Cortex of kidney (tissue), 1 donor: ENCODE results near the gene CDH12.
"Not testable (repeated sequence)": the region's sequence is repeated elsewhere in the genome, so short reads cannot be mapped to it uniquely, and the experiment has no call there.

Experiments used
- DNase-seq: peaks from one replicate; lab custom pipeline; 2025; lab: John Stamatoyannopoulos, UW

CDH12 gene

DNA sequence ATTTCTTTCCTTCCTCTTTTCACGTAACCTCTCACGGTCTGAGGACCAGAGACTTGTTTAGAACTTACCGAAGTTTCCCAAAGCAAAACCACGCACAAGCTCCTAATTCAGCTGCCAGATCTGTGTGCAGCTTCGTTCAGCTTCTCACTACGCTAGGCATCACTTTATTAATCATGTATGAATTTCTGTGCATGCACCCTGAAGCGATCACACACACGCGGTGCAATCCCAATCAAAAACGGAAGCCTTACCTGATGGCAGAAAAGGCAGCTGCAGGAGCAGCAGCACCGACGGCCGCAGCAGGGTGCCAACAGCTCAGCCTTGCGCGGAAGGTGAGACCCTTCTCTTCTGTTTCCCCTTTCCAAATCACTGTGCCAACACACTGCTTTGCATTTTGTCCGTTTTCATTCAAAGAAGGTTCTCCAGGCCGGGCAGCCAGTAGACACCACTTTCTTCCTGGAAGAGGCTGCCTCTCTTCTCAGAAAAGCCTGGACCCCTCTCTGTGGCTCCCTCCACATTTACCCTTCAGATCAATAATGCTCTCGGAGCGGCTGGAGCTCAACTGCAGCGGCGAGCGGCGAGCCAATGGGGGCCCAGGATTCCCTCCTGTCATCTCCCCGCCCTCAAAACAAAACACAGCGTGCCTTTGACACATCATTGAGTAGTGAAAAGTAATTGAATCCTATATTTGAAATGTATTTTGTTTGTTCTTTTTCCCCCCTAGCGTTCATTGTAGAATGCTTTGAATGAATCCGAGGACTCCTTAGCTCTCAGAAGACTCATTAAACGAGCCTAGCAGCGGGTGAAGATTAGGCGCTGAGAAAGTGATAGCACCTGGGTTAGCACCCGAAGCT lies at the start of gene CDH12:
TSS of gene CDH12 (minus strand) at position 538 of the 854 bp plus-strand sequence.
- DNase-seq, result no peak

DNA sequence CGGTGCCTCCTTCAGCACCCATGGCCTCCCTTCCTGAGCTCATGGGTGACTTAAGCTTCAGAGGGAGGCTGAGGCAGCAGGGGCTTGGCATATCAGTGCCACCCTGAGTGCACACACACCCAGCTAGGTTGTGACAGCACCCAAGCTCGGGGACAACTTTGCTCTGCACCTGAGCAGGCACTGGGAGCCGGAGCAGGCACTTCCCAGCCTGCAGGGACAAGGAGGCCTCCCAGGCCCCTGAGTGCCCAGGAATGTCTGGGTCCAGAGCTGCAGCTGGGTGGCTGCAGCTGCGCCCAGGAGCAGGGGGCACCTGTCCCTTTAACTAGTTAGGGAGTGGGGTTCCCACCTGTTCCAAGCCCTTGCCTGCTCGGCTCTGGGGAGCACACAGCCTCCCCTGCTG lies 48.7 kb upstream of the CDH12 start:
- DNase-seq, result no peak

DNA sequence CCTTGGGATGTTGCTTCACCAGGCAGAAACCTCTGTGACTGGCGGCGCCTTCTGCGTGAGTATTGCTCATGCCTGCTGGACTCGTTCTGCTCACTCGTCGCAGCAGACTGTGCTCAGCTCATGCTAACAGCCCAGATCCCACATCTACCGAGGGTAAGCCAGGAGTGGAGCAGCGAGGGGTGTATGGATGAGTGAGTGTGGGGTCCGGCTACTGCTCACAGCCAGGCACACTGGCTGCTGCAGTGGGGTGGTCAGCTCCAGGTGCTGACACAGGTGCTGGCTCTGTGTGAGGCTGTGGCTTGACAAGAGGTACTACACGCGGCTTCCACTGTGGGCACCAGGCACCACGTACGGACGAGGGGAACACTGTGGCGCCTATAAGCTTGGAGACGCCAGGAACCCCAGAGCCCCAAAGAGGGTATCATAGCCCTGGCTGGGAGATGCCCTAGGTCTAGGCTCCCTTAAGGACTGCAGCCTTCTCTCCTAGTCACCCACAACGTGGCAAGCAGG lies 47.7 kb upstream of the CDH12 start:
- DNase-seq, result no peak

DNA sequence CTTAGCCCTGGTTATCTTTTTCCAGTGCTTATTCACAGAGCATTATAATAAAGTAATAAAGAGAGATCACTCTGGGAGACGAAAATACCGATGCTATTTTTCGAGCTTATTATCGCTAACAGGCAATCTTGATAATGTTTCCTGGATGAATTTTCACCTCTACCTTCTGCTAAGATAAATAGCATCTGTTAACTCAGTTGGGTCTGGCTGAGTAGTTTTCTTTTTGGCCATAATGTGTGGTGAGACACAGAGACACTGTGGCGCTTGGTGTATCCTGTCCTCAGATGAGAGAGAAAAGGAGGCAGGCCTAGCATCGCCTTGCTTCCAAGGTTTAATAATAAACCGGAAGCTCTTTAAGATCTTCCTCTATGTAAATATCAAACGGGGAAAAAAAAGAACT lies 46.2 kb upstream of the CDH12 start:
- DNase-seq, result no peak

DNA sequence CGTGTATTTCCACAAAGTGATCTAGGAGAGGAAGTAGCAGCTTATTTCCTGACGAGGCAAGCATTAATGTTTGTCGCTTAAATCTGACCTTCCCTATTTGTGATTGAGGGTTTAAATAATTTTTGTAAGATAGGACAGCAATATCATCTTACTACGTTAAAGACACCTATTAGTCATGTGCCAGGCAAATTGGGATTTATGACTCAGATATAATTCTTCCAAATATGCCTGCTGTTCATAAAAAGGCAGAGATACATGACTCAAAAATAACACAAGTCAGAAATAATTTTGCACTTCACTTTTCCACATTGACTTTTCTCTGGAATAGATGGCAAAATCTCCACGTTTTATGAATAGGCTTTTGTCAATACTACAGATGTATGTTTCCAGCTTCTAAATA lies 43.0 kb upstream of the CDH12 start:
- DNase-seq, result no peak

DNA sequence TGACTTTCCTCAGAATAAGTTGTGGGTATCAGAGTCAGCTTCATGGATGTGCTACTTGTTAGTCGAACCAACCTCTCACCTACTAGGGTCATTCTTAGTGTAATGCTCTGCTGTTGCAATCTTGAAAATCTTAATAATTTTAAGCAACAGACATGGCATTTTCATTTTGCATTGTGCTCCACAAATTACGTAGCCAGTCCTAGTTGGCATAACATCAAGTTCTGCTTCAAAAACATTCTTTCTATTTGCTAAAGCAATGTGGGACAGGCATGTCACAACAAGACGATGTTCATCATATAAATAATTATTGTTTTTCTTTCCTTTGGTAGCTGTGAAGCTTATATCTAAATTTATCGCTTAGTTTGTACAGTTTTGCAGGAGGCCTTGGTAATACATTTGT lies 39.3 kb upstream of the CDH12 start:
- DNase-seq, result no peak

DNA sequence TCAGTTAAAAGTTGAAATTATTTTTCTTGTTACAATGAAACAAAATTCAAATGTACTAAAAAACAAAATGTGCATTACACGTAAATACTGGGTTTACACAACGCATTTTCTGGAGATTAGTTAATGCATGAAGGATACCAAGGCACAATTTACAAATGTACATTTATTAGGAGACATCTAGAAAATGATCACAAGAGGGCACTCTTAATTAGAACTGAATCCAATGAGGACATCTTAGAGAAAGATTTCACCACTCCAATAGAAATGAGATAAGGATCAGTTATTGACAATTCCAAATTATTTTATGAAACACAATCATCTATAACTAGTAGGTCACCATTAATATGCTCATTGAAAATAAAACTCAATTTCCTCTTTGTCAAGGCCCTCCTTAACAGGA lies 36.6 kb upstream of the CDH12 start:
- no peak for DNase-seq

DNA sequence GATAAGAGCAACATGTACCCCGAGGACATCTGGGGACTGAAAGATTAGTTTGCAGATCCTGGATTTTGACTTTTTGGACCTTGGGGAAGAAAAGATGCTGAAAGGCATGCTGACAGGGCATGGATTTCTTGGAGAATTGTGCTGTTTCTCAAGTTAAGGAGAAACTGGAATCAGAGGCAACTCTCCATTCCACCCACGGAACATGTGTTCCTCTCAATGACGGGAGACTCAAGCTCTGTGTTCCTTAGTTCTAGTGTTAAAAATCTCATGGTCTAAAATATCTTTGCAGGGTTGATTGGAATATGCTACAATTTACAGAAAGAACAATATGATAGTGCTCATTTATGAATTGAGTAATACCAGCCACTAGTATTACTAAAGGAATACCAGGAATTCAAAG lies 34.4 kb upstream of the CDH12 start:
- DNase-seq, result no peak

DNA sequence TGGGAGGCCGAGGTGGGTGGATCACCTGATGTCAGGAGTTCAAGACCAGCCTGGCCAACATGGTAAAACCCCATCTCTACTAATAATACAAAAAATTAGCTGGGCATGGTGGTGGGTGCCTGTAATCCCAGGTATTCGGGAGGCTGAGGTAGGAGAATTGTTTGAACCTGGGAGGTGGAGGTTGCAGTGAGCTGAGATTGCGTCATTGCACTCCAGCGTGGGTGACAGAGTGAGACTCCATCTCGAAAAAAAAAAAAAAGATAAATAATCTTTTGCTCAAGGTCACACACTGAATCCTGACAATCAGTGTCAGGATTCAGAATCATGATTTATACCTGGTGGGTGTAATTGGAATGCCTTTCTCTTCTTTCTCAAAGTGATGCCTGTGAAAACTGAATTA lies 5.8 kb upstream of the CDH12 start:
- not testable (repeated sequence) for DNase-seq

DNA sequence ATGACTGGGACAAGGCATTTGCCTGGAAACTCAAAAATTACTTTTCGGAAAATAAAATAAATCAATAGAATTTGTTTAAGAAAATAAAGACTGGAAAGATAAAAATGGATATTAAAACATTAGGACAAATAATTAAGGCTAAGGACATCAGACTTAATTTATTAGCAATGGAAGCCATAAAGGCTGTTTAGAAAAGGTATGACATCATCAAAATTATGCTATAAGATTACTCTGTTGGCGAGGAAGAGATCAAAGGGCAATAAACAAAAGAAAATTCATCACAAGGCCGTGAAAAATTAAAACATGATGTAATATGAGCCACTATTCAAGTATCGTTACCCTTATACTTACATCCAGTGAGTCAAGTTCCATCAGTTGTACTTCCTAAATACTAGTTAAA lies 2.7 kb upstream of the CDH12 start:
- no peak for DNase-seq

DNA sequence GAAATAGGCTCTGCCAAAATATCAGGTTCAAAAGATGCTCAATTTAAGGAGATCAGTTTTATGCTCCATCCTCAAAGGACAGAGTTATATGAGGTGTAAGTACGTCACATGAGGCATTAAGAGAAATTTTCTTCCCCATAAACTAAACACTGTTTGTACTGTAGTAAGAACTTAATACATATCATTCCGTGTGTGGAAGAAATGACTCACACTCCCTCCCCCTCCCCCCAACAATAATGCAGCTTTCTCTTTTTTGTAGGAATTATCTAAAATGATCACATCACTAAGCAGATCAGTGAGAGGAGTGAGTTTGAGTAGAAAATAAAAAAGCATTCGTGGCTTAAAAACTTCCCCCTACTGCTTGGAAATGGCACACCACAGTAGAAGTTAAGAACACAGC lies 2.2 kb downstream of the CDH12 start:
- no peak for DNase-seq

DNA sequence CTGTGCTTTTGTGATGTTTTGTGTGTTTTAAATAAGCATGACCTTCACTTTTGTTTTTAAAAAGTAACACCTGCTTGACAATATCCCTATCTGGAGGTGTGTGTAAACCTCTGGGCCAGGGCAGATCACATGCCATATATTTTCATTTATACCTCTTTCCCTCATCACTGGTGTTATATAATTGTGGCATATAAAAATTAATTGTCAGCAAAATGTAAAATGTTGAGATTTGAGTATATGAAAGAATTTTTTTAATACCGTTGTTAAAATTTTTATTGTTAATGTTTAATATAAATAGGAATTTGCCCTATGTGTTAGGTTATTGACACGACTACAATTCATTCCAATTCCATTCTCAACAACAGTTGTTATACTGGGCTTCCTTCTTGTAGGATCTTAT lies 6.5 kb downstream of the CDH12 start:
- DNase-seq, result no peak

DNA sequence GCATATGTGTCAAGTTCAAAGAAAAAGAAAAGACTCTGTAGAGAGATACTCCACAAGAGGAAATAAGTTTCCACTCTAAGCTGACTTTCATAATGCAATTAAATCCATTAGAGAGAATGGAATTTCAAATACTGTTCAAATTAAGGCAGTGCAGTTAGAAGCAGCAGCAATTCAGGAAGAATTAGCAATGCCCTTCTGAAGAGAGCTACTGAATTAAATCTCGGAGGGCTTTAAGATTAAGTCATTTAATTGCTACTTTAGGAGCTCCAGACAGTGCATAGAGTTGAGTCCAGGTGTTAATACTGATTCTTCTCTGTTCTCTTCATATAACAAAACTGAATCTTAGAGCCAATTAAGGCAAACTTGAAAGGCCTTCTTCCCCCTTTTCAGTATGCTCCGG lies 8.5 kb downstream of the CDH12 start:
- DNase-seq, result no peak

DNA sequence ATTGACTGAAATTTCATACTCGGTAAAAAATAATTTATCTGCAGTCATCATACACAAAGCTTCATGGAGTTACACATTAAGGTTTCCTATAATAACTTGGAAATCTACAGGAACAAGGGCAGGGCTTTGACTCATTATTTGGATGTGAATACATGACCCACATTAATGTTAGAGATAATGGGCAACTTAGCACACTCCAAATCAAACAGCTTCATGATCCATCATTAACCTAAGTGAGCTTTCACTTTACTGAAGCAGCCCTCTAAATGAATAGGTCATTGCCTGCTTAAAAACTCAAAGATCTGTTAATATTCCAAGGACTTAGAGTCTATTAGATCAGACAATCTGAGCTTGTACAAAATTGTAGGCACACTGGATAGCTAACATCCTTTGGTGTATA lies 9.0 kb downstream of the CDH12 start:
- no peak for DNase-seq

DNA sequence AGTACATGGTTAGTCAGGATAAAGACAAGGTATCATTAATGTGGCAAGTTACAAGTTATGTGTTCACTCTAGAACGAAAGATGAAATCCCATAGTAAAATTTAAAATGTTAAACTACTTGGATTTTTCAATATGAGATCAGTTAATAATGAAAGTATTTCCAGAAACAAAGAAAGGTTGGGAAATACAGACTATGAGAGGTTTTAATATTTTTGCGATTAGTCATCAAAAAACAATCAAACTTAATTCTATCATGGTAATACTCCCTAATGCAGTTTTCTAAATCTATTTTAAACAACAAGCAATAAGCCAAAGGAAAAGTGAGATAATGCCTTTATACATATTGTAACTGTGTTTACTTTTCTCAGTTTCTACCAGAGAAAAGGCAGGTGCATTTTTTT lies 10.6 kb downstream of the CDH12 start:
- DNase-seq, result no peak

DNA sequence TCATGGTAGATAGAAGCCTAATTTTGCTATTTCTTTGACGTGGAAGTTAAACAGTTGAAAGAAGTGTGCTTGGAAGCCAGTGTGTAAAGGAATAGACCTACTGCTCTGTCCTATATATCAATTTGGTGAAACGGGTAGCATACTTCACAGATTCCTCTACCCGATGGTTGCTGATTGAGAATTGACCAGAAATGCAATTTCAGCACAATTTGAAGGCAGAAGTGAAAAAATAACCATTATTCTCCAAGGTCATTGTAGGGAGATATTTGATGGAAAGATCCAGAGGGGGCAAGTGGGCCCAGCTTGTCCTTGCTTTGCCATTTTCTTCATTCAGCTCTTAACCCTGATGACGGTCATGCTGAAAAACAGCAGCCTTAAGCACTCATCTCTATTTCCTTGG lies 15.3 kb downstream of the CDH12 start:
- no peak for DNase-seq

DNA sequence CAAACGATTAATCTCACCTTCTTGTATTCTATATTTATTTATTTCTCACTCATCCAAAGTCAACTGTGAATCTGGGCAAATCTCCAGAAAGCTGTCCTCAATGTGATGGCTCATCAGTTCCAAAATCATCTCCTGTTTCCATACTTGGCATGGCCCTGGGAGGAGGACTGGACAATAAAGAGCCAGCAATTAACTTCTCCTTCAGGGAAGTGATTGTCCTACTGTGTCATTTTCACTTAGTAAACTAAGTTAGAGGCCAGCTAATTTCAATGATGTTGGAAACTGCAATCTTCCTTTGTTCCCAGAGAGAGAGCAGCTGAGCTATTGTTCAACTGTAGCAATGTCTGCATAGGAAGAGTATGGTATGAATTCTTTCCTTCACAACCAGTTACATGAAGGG lies 17.5 kb downstream of the CDH12 start:
- DNase-seq, result no peak

DNA sequence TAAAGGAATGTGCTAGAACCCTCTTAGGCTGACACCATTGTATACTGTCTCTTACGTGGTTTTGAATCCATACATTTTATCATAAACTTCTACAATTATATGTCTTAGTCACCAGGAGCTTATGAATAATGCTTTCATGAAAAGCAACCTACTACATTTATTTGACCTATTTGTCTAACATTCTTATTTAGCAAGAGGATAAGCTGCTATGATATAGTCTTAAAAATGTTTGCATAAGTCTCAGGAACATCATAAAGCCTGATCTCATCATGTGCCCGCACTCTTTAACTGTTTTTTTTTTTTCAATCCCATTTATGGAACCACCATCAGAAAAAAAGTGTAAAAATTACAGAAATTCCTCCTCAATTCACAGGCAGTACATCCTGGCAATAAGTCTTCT lies 59.7 kb downstream of the CDH12 start:
- DNase-seq, result no peak

DNA sequence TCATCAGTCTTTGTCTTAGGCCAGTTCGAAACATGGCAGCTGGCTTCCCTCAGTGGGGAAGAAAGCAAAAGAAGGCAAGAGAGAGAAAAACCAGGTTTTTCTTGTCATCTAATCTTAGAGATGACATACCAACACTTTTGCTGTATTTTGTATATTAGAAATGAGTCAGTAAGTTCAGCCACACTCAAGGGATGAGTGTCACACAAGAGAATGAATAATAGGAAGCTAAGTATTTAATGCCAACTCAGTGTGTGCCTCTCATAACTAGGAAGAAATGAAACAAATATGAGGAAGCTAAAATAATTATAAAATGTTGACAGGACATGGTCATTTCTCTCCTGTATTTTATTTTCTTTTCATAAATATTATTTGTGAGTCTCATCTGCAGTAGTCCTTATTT lies 65.3 kb downstream of the CDH12 start:
- DNase-seq, result no peak

DNA sequence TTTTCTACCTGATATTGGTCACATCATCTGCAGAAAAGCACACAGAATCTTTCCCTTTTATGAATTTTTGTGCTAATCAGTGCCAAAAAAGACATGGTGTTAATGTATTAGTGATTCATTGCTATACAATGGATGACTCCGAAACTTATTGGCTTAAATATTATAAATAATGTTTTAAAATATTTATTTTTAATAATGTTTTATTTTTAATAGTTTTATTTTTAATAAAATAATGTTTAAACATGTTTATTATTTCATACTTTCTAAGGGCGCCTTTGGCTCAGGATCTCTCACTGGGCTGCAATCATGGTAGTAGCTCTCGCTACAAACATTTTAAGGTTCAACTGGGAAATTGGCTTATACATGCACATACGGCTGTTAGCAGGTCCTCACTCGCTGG lies 65.7 kb downstream of the CDH12 start:
- no peak for DNase-seq

DNA sequence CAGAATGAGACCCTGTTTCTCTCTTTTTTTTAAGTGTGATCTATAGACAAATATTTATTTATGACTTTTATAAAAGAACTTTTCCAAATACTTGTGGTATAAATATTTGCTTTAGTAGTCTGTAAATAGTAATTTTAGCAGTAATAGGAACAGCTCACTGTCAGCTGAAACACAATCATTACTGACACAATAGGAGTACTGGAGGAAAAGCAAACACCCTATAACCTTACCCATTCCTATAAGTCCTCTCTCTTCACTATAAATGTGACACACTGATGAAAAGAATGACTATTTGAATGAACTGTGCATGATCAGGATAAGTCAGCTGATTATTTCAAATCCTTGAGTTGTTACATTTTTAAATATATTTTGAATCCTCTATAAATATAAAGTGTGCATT lies 72.4 kb downstream of the CDH12 start:
- DNase-seq, result no peak

DNA sequence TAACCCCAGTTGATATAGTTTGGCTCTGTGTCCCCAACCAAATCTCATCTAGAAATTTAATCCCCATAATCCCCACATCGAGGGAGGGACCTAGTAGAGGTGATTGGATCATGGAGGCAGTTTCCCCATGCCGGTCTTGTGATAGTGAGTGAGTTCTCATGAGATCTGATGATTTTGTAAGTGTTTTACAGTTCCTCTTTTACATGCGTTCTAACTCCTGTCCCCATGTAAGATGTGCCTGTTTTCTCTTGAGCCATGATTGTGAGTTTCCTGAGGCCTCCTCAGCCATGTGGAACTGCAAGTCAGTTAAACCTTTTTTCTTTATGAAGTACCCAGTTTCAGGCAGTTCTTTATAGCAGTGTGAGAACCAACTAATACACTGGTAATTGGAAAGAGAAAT lies 73.6 kb downstream of the CDH12 start:
- no peak for DNase-seq

DNA sequence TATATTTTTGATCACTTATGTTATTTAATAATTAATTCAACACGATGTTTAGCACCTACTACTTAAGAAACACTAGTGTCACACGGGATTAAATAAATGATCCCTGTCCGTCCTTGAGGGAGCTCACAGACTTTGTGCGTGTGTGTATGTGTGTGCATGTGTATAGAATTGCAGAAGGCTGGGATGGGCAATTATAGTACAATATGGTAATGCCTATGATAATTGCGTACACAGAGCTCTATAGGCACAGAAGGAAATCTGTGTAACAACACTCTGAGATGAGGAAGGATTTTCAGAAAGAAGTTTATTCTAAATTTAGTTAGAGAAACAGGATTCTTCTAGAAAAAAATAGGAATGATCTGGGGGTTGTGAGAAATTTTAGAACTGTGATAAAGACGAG lies 76.9 kb downstream of the CDH12 start:
- no peak for DNase-seq

DNA sequence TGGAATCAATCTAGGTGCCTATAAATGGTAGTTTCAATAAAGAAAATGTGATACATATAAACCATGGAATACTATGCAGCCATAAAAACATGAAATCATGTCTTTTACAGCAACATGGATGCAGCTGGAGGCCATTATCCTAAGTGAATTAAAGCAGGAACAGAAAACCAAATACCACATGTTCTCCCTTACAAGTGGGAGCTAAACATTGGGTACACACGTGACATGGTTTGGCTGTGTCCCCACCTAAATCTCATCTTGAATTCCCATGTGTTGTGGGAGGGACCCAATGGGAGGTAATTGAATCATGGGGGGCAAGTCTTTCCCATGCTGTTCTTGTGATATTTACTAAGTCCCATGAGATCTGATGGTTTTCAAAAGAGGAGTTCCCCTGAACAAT lies 78.9 kb downstream of the CDH12 start:
- not testable (repeated sequence) for DNase-seq
